ENCODE data around the gene KIF16B. TPM values are rescaled to one million over a fixed set of nuclear protein-coding genes. Genes with fewer than 3 reads are reported as not detected.

The KIF16B gene
- total RNA-seq, 2 experiments from 2014 or later, result 5.5 to 5.8 TPM

DNA sequence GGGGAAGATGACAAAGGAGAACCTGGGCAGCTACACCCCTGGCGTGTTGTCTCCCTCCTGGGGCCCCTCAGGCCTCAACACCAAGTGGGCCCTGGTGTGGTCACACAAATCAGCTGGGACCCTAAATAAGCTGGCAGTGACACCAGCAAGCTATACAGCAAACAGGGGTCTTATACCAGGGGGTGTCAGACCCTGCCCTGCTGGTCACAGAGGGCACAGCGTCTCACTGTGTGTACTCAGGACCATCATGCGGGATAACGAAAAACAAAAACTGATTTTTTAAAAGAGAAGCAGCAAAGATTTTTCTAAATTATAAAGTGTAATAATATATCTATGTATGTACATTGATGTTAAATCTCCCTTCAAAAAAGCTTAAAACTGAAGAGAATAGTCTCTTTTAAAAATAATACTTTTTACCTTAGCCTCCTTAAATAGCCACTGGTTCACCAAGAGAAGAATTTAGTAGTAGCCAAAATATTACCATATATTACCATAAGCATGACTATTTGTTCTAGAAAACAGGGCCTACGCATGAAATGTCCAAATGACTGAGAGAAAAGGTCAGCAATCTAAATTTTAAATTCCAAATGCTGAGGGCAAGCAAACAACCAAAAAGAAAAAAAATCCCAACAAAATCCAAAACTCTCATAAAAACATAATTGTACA, 220.4 kb downstream of the KIF16B start:
- Mint-ChIP-seq H3K27ac (no peak overlapping the region), H3K36me3 (no peaks in the 10 kb centered on the region), H3K9me3 (no peaks in the 10 kb centered on the region), H3K4me3 (no peak overlapping the region), H3K4me1 (no peaks in the 10 kb centered on the region), H3K27me3 (no peaks in the 10 kb centered on the region)
- POLR2A ChIA-PET, result no interaction called here
- no peak for DNase-seq
- ATAC-seq (ENCODE audit: low read depth), result no peak

DNA sequence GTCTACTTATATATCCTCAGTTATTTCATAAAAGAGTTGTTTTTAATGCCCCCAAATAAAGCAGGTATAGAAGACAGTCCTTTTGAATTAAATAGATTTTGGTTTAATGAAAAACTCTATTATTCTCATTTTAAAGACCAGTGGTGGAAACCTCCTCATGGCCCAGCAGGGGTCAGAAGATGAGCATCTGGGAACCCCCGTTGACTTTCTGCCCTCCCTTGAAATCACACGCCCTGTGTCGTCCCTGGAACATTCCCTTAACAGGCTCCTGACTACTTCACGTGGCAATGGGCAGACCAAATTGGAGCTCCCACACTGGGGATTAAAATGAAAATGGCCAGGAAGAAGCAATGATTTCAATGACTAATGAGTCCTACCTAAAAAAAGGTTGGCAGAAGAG, 220.9 kb downstream of the KIF16B start:
- H3K4me3 Mint-ChIP-seq, result no peak overlapping the region
- no peaks in the 10 kb centered on the region for H3K36me3 Mint-ChIP-seq
- H3K27ac Mint-ChIP-seq, result no peak overlapping the region
- no peaks in the 10 kb centered on the region for H3K27me3 Mint-ChIP-seq
- no peak for DNase-seq
- H3K4me1 Mint-ChIP-seq, result no peaks in the 10 kb centered on the region
- H3K9me3 Mint-ChIP-seq, result no peaks in the 10 kb centered on the region
- no peak for ATAC-seq (ENCODE audit: low read depth)
- POLR2A ChIA-PET, result no interaction called here

DNA sequence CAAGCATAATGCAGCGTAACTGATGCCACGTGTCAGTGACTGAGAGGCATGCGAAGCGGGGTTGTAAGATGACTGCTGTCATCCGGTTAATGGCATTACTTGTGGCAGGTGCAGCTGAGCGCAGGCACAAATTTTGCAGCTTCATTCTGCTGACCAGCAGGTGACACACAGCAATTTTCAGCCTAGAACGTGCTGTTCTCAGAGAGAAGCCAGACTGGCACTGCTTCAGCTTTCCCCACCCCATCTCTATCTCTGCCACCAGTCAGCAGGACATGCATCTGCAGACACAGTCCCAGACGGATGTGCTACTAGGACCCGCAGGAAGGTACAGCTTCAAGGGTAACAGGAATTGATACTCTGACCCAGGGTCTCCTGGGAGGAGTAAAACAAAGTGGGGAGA, 221.8 kb downstream of the KIF16B start:
- no peak for ATAC-seq (ENCODE audit: low read depth)
- Mint-ChIP-seq H3K4me1 (no peaks in the 10 kb centered on the region), H3K36me3 (no peaks in the 10 kb centered on the region), H3K27me3 (no peaks in the 10 kb centered on the region), H3K9me3 (no peaks in the 10 kb centered on the region), H3K27ac (no peak overlapping the region), H3K4me3 (no peak overlapping the region)
- POLR2A ChIA-PET, result no interaction called here
- DNase-seq, result no peak

DNA sequence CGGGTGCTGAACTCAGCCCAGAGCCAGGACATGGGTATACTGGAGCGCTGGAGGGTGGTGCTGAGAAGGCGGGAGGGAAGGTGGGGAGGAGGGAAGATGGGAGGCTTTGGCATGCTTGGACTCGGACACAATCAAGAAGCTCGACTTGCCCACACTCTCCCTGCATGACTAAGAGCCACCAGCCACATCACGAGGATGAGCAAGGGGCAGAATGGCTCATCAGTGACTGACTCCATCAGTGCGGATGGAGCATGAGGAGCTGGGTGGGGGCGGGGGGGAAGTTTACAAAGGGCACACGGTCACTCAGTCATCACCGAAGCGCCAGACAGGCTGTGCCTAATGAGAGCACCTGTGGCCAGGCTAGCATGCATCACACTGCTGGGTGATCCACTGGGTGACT, 222.8 kb downstream of the KIF16B start:
- Mint-ChIP-seq H3K4me3 (no peak overlapping the region), H3K27me3 (no peaks in the 10 kb centered on the region), H3K4me1 (no peaks in the 10 kb centered on the region), H3K27ac (no peak overlapping the region), H3K9me3 (no peaks in the 10 kb centered on the region), H3K36me3 (no peaks in the 10 kb centered on the region)
- no peak for ATAC-seq (ENCODE audit: low read depth)
- no peak for DNase-seq
- POLR2A ChIA-PET, result no interaction called here

DNA sequence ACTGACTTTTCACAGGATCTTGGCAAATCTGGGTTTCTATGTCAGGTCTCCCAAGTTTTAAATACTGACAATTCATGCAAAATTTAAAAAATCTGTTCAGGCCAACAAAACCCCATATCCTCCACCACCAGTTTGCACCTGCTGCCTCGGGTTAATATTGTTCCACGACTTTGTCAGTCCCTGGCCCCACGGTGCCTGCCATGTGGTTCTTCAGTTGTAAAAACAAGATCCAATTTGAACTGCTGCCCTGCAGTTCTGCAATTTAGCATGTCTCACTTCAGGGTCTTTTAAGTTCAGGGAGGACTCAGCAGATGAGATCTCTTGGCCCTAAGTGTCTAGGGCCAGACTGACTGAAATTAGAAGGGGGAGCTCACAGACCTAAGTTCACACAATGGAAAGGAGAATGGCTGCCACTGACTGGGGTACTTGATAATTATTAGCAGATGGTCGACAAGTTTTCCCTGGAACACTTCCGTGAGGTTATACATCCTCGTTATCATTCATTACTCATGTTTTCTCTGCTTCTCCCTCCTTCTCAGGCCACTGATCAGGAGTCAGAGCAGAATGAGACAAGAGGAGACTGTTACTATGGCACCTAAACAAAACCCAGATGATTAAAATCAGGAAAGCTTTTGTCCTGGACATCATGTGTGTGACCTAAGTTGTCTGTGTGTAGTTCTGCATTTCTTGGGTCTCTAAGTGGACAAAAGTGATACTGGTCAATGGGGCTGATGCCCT, 223.6 kb downstream of the KIF16B start:
- Mint-ChIP-seq H3K4me1 (no peaks in the 10 kb centered on the region), H3K36me3 (no peaks in the 10 kb centered on the region), H3K4me3 (no peak overlapping the region), H3K27ac (no peak overlapping the region), H3K27me3 (no peaks in the 10 kb centered on the region), H3K9me3 (no peaks in the 10 kb centered on the region)
- POLR2A ChIA-PET, result no interaction called here
- no peak for DNase-seq
- no peak for ATAC-seq (ENCODE audit: low read depth)

DNA sequence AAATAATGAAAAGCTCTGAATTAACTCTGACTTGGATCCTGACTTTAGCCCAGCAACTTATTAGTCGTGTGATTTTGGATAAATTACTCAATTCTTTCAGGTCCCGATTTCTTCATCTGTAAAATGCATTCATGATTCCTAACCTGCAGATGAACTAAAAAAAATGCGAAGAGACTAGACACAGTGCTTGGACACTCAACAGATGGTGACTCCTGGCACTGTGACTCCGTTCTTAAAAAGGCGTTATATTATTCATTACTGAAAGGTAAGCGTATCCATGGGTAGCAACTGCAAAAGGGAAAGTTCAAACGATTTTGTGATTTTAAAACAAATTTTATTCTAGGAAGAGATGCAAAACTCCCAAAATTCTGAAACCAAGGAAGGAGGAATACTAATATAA, 226.3 kb downstream of the KIF16B start:
- Mint-ChIP-seq H3K9me3 (no peaks in the 10 kb centered on the region), H3K27ac (no peak overlapping the region), H3K36me3 (no peaks in the 10 kb centered on the region), H3K4me3 (no peak overlapping the region), H3K27me3 (no peaks in the 10 kb centered on the region), H3K4me1 (no peaks in the 10 kb centered on the region)
- POLR2A ChIA-PET, result no interaction called here
- DNase-seq (no peak), ATAC-seq (ENCODE audit: low read depth) (no peak)

DNA sequence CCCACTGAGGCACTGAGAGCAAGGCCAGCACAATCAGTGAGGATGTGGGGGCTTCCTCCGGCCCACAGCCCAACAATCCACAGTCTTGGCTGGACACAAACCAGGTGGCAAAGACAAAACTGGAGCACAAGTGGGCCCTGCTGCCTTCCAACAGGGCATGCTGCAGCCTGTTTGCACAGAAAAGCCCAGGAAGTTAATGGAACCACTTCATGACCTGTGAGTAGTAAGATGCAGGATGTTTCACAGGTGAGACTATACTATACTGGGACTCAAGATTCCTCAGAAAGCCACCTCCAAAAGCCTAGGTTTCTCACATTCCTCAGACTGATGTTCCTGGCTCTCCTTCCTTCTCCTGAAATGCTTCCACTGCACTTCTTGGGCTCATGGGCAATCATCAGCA, 235.5 kb downstream of the KIF16B start:
- no peaks in the 10 kb centered on the region for H3K27me3 Mint-ChIP-seq
- H3K27ac Mint-ChIP-seq, result no peak overlapping the region
- no peaks in the 10 kb centered on the region for H3K4me1 Mint-ChIP-seq
- H3K9me3 Mint-ChIP-seq, result no peaks in the 10 kb centered on the region
- no peak for DNase-seq
- H3K4me3 Mint-ChIP-seq, result no peak overlapping the region
- POLR2A ChIA-PET, result no interaction called here
- ATAC-seq (ENCODE audit: low read depth), result no peak
- no peaks in the 10 kb centered on the region for H3K36me3 Mint-ChIP-seq

DNA sequence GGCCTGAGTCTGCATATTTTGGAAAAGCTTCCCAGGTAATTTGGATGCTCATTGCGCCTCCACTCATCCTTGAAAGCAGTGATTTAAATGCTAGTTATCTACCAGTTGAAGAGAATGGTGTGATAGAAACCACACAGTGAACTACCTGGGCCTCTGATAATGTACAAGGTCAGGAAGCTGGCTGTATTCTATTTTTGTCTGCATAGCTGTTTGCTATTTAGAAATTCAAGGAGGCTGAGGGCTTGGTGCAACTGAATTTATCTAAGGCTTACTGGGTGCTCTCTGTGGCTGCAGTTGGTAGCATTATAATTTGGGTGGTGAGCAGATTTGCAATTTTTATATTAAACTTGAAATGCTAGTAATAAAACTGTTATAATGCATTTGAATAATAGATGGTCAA, 245.6 kb downstream of the KIF16B start:
- Mint-ChIP-seq H3K4me1 (no peaks in the 10 kb centered on the region), H3K9me3 (peaks cover 8% of the 10 kb centered on the region), H3K36me3 (peaks cover 2% of the 10 kb centered on the region), H3K4me3 (no peak overlapping the region), H3K27ac (no peak overlapping the region), H3K27me3 (no peaks in the 10 kb centered on the region)
- DNase-seq, result no peak
- no peak for ATAC-seq (ENCODE audit: low read depth)
- POLR2A ChIA-PET, result no interaction called here

DNA sequence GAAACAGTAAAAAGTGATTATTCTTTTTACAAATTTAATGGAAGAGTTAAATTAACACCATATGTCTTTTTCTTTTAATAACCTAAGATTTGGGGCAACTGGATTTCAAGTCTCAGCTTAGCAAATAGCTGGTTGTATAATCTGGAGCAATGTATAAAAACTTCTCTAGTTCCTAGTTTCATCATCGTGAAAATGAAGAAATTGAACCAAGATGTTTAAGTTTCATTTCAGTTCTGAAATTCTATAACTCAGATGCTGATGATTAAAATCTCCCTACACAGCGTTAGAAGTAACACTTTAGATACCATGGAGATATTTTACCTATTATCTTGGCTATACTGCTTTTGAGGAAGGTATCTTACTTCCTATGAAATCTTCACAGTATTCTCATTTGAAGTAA, 252.0 kb downstream of the KIF16B start:
- H3K9me3 Mint-ChIP-seq, result peaks cover 6% of the 10 kb centered on the region
- no peaks in the 10 kb centered on the region for H3K36me3 Mint-ChIP-seq
- ATAC-seq (ENCODE audit: low read depth), result no peak
- no peaks in the 10 kb centered on the region for H3K27me3 Mint-ChIP-seq
- no peak overlapping the region for H3K4me3 Mint-ChIP-seq
- POLR2A ChIA-PET, result no interaction called here
- H3K4me1 Mint-ChIP-seq, result no peaks in the 10 kb centered on the region
- no peak overlapping the region for H3K27ac Mint-ChIP-seq
- DNase-seq, result no peak

DNA sequence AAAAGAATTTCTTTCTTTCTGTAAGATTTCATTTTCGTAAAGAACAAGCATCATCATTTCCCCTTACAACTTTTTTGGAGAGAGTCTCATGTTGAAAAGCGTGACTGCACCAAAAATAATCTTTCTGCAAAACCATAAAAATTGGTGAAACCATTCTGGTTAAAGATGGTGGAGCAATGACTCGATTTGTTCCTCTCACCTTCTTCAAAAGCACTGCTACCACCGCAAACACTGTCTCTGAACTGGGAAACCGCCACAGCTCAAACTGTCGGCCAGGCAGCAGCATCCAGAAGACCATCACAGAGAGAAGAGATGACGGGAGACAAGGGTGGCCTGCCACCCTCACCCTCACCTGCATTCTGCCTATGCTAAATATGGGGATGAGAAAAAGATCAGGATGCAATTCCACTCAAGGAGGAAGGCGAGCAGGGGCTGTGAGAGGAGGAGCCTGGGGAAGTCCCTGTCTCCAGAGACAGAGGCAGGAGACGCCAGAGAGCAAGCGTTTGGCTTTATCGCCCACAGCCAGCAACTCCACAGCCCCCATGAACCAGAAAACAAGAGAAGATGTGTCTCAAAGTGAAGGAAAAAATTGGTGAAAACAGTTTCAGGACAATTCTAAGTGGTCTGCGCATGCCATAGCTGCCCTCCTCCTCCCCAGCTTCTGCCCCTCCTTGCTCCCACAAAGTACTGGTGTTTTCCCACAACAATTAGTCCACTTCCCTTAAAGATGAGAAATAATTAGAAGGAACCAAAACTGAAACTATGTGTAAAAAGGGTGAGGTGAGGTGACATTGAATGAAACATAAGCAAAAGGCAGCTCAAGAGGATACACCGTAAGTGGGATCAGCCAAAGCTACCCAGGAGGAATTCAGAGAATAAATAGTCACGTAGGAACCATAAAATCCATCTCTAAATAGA, 255.5 kb downstream of the KIF16B start:
- Mint-ChIP-seq H3K36me3 (peaks cover 2% of the 10 kb centered on the region), H3K27ac (no peak overlapping the region)
- ATAC-seq (ENCODE audit: low read depth), result no peak

DNA sequence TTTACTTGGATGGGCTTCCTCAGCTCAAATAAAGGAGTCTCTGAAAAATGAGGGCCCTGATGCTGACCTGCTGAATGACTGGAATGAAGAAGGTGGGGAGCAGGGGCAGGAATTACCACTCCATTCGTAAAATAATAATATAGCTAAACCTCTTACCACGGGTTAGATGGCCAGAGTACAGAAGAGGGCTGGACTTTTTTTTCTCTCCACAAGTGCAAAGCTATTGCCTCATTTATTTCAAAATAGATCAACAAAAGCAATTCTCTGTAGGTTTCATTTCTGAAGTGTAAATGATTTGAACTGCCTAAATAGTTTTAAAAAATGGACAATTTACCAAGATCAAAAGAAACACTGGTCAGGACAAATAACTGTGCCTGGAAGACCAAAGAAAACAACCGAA, 256.7 kb downstream of the KIF16B start:
- no peaks in the 10 kb centered on the region for H3K27me3 Mint-ChIP-seq
- POLR2A ChIA-PET, result no interaction called here
- no peaks in the 10 kb centered on the region for H3K4me1 Mint-ChIP-seq
- peaks cover 2% of the 10 kb centered on the region for H3K36me3 Mint-ChIP-seq
- no peak overlapping the region for H3K27ac Mint-ChIP-seq
- no peak overlapping the region for H3K4me3 Mint-ChIP-seq
- no peaks in the 10 kb centered on the region for H3K9me3 Mint-ChIP-seq
- no peak for DNase-seq
- ATAC-seq (ENCODE audit: low read depth), result no peak

More for the DNA sequence above, 255.5 kb downstream of the KIF16B start:
- no peaks in the 10 kb centered on the region for H3K27me3 Mint-ChIP-seq
- no peaks in the 10 kb centered on the region for H3K9me3 Mint-ChIP-seq
- DNase-seq, result no peak
- no peak overlapping the region for H3K4me3 Mint-ChIP-seq
- no peaks in the 10 kb centered on the region for H3K4me1 Mint-ChIP-seq
- POLR2A ChIA-PET, result no interaction called here

DNA sequence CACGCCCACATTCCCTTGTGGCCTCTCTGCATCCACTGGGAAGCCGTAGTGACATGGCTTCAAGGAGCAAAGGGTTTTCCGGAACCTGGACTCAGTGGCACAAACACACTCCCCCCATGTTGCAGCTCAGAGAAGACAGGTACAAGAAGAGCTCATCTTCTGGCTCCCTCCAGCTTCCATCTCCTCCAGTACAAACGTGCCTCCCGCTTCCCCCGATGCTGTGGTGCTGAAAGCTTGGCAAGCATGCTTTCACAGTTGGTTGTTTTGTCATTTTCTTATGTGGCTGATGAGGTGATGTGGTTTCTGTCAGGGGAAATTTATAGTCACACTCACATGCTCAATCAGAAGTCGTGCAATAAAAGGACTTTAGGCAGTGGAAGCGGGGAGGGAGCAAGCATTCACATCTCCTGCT, 258.5 kb downstream of the KIF16B start:
- Mint-ChIP-seq H3K4me3 (no peak overlapping the region), H3K27me3 (no peaks in the 10 kb centered on the region), H3K36me3 (peaks cover 4% of the 10 kb centered on the region), H3K9me3 (no peaks in the 10 kb centered on the region), H3K4me1 (no peaks in the 10 kb centered on the region), H3K27ac (no peak overlapping the region)
- POLR2A ChIA-PET, result no interaction called here
- no peak for ATAC-seq (ENCODE audit: low read depth)
- no peak for DNase-seq

DNA sequence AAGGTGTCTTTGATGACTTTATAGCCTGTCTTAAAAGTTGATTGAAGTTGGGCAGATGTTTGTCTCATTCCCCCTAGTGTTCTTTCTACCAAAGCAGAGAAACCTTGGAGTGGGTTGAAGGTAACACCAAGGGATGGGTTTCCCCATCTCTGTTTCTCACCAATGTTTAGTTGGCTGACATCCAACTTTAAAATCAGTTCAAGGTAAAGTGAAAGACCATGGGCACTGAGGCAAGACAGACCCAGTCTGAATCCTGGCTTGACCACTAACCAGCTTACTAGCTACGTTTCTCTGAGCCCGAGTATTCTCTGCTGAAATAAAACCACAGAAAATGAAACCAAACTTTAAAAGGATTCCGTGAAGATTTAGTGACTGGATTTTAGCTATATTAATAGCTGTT, 258.9 kb downstream of the KIF16B start:
- Mint-ChIP-seq H3K27ac (no peak overlapping the region), H3K27me3 (no peaks in the 10 kb centered on the region), H3K9me3 (no peaks in the 10 kb centered on the region), H3K4me1 (no peaks in the 10 kb centered on the region), H3K4me3 (no peak overlapping the region), H3K36me3 (peaks cover 4% of the 10 kb centered on the region)
- DNase-seq, result no peak
- POLR2A ChIA-PET, result no interaction called here
- no peak for ATAC-seq (ENCODE audit: low read depth)

DNA sequence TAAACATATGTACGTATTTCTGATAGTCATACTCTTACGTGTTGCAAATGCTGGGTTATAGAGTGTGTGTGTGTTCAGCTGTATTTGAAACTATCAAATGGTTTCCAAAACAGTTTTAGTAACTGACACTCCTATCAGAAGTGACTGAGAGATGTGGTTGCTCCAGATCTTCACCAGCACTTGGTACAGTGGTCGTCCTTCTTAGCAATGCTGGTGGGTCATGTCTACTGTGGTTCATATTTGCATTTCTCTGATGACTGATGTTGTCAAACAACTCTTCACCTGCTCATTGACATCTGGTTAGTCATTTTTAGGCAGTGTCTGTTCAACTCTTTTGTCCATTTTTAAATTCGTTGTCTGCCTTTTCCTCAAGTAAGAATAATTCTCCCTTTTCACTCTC, 259.3 kb downstream of the KIF16B start:
- H3K36me3 Mint-ChIP-seq, result peaks cover 4% of the 10 kb centered on the region
- POLR2A ChIA-PET, result no interaction called here
- no peak overlapping the region for H3K27ac Mint-ChIP-seq
- H3K9me3 Mint-ChIP-seq, result no peaks in the 10 kb centered on the region
- no peak overlapping the region for H3K4me3 Mint-ChIP-seq
- no peak for ATAC-seq (ENCODE audit: low read depth)
- H3K4me1 Mint-ChIP-seq, result no peaks in the 10 kb centered on the region
- DNase-seq, result no peak
- no peaks in the 10 kb centered on the region for H3K27me3 Mint-ChIP-seq

Measured in activated naive CD8-positive, alpha-beta T cell treated with anti-CD3 and anti-CD28 coated beads, Interleukin-2, amount 10 ng/mL, durations not matched to agents 7 days and 5 days (primary cell).